ENCODE measurements around the gene CINP. TPM values are rescaled to one million over a fixed set of nuclear protein-coding genes. Genes with fewer than 3 reads are reported as not detected.

Gene CINP
- total and polyA plus RNA-seq, 9 donors: 14.6 to 59.9 (median 26.6) TPM

DNA sequence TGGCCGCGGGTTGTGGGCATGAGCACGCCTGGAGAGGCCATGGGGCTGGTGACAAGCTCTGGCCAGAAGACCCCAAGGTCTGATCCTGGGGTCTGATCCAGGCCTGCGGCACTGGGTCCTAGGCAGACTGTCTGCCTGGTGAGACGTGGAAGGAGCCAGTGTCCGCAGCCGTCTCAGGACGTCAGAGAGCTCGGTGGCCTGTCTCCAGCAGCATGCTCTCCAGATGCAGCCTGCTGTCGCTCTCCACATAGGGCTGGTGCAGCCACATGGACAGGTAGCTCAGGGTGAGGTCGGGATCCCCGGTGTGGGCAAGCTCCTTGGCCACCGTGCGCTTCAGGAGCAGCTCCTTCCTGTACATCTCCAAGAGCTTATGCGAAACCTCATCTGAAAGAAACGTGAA lies 14.3 kb downstream of the CINP start:
- intact Hi-C loops (cut with DNase I): no loop called here
- TF ChIP-seq EP300 (IDR thresholded peaks at IDR 0.05) (no peak), POLR2A (IDR thresholded peaks at IDR 0.05) (no peak)
- TF ChIP-seq, protein P1, sequence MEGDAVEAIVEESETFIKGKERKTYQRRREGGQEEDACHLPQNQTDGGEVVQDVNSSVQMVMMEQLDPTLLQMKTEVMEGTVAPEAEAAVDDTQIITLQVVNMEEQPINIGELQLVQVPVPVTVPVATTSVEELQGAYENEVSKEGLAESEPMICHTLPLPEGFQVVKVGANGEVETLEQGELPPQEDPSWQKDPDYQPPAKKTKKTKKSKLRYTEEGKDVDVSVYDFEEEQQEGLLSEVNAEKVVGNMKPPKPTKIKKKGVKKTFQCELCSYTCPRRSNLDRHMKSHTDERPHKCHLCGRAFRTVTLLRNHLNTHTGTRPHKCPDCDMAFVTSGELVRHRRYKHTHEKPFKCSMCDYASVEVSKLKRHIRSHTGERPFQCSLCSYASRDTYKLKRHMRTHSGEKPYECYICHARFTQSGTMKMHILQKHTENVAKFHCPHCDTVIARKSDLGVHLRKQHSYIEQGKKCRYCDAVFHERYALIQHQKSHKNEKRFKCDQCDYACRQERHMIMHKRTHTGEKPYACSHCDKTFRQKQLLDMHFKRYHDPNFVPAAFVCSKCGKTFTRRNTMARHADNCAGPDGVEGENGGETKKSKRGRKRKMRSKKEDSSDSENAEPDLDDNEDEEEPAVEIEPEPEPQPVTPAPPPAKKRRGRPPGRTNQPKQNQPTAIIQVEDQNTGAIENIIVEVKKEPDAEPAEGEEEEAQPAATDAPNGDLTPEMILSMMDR (IDR thresholded peaks at IDR 0.05): no peak
- Histone ChIP-seq H3K4me1 (ENCODE audit: insufficient read depth) (no peaks in the 10 kb centered on the region), H3K36me3 (no peaks in the 10 kb centered on the region), H3K9me3 (no peaks in the 10 kb centered on the region), H3K27me3 (no peaks in the 10 kb centered on the region), H3K4me3 (no peak overlapping the region), H3K27ac (no peak overlapping the region)
- DNase-seq: no peak
- 88 to 90% (median 90%) methylated on average over 16 of the region's 16 CpGs for WGBS, 3 donors

DNA sequence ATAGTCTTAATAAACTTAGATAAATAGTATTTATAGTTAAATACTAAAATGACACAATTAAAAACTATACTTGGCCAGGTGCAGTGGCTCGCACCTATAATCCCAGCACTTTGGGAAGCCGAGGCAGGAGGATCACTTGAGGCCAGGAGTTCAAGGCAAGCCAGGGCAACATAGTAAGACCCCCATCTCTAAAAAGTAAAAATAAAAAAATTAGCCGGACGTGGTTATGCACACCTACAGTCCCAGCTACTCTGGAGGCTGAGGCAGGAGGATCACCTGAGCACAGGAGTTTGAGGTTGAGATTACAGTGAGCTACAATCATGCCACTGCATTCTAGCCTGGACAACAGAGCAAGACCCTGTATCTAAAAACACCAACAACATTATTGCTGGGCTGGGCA lies 16.0 kb downstream of the CINP start:
- WGBS, 3 donors: 93 to 95% (median 94%) methylated on average over 4 of the region's 4 CpGs
- TF ChIP-seq EP300 (IDR thresholded peaks at IDR 0.05): no peak
- TF ChIP-seq, protein P1 (IDR thresholded peaks at IDR 0.05): no peak
- TF ChIP-seq POLR2A (IDR thresholded peaks at IDR 0.05): no peak
- Histone ChIP-seq H3K4me1 (ENCODE audit: insufficient read depth) (no peaks in the 10 kb centered on the region), H3K27ac (no peak overlapping the region), H3K27me3 (no peaks in the 10 kb centered on the region), H3K4me3 (no peak overlapping the region), H3K9me3 (no peaks in the 10 kb centered on the region), H3K36me3 (no peaks in the 10 kb centered on the region)
- intact Hi-C loops (cut with DNase I): no loop called here
- DNase-seq: no peak

DNA sequence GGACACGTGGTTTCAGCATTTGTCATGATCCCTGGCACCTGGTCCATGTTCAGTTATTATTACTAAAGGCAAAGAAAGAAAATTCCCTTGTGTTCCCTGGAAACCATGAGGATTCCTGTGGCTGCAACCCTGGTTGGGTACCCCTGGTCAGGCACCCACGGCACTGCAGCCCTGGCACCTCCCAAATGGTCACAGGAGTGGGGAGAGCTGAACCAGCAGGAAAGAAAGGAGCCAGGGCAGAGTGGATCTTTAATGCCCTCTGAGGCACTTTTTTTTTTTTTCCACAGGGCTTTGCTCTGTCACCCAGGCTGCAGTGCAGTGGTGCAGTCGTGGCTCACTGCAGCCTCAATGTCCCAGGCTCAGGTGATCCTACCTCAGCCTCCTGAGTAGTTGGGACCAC lies 17.5 kb downstream of the CINP start:
- DNase-seq: no peak
- TF ChIP-seq, protein P1 (IDR thresholded peaks at IDR 0.05): no peak
- TF ChIP-seq EP300 (IDR thresholded peaks at IDR 0.05): no peak
- no peak for TF ChIP-seq POLR2A (IDR thresholded peaks at IDR 0.05)
- Histone ChIP-seq H3K27ac (no peak overlapping the region), H3K9me3 (no peaks in the 10 kb centered on the region), H3K4me3 (no peak overlapping the region), H3K4me1 (ENCODE audit: insufficient read depth) (no peaks in the 10 kb centered on the region), H3K36me3 (no peaks in the 10 kb centered on the region), H3K27me3 (no peaks in the 10 kb centered on the region)
- intact Hi-C loops (cut with DNase I): no loop called here
- WGBS, 3 donors: 65 to 77% (median 75%) methylated on average over 3 of the region's 3 CpGs

DNA sequence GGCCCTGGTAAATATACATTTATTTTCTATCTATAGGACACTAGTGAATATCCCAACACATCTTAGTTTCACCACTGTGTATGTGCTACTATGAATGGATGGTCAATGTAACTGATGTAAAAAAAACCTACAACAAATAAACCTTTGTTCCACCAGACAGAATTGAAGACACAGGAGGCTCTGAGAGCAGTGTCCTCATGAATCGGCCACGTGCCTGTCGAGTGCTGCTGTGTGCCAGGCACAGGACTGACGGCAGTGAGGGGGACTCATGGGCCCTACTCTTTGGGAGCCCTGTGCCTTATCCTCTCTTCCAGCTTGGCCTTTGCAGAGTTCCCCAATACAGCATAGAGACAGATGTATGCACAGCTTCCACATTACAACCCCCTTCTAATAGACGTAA lies 18.2 kb downstream of the CINP start:
- intact Hi-C loops (cut with DNase I): no loop called here
- Histone ChIP-seq H3K27me3 (no peaks in the 10 kb centered on the region), H3K9me3 (no peaks in the 10 kb centered on the region), H3K27ac (no peak overlapping the region), H3K4me1 (ENCODE audit: insufficient read depth) (no peaks in the 10 kb centered on the region), H3K36me3 (no peaks in the 10 kb centered on the region), H3K4me3 (no peak overlapping the region)
- no peak for TF ChIP-seq POLR2A (IDR thresholded peaks at IDR 0.05)
- no peak for TF ChIP-seq EP300 (IDR thresholded peaks at IDR 0.05)
- TF ChIP-seq, protein P1 (IDR thresholded peaks at IDR 0.05): no peak
- WGBS, 3 donors: 84 to 85% (median 84%) methylated on average over 5 of the region's 5 CpGs
- no peak for DNase-seq

DNA sequence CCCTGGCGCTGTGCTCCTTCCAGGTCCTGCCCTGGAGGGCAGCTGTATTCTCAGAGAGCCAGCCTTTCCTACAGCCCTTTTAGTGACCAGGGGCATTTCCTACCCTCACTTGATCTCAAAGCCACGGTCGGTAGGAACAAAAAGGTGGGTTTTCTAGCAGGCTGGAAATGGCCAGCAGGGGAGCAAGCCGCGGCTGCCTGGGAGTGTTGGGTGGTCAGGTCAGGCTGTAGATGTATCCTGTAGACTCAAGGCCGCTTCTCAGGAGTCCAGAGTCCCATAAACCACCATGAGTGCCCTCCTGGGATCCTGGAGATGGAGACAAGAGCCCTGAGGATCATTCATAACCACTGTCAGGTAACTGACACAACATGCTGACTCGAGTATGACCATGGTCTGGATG lies 18.6 kb downstream of the CINP start:
- 77 to 82% (median 81%) methylated on average over 7 of the region's 7 CpGs for WGBS, 3 donors
- Histone ChIP-seq H3K4me3 (no peak overlapping the region), H3K27me3 (no peaks in the 10 kb centered on the region), H3K27ac (no peak overlapping the region), H3K4me1 (ENCODE audit: insufficient read depth) (no peaks in the 10 kb centered on the region), H3K36me3 (no peaks in the 10 kb centered on the region), H3K9me3 (no peaks in the 10 kb centered on the region)
- TF ChIP-seq, protein P1 (IDR thresholded peaks at IDR 0.05): no peak
- TF ChIP-seq EP300 (IDR thresholded peaks at IDR 0.05) (no peak), POLR2A (IDR thresholded peaks at IDR 0.05) (no peak)
- no peak for DNase-seq
- intact Hi-C loops (cut with DNase I): no loop called here
